Neutrophil (primary cell): ENCODE results near the gene NAV3.

Experiments used
- H3K27ac ChIP-seq: fragments of 200-600 bp; sonication (generic); 2 replicates; pipeline ENCODE4 v1.5.1; 2016; ENCODE audit warnings: mild to moderate bottlenecking, moderate library complexity
- H3K27me3 ChIP-seq: fragments of 200-600 bp; sonication (generic); 2 replicates; pipeline ENCODE4 v1.6.0; 2016; ENCODE audit warnings: mild to moderate bottlenecking
- H3K36me3 ChIP-seq: fragments of 200-600 bp; sonication (generic); 2 replicates; pipeline ENCODE4 v1.5.1; 2017
- H3K4me1 ChIP-seq, 2 experiments: fragments of 200-600 bp in 1 of 2; sonication (generic) in 1 of 2; 1 replicate in 1 of 2; 2 replicates in 1 of 2; pipeline versions ENCODE4 v1.5.1 to v1.6.1; 2013 to 2016; ENCODE audit warnings: low read depth in 1 of 2, low read length in 1 of 2, mild to moderate bottlenecking in 1 of 2, moderate library complexity in 1 of 2; ENCODE audit not compliant: control insufficient read depth in 1 of 2, insufficient read depth in 1 of 2
- H3K4me3 ChIP-seq, 2 experiments: fragments of 200-600 bp in 1 of 2; sonication (generic) in 1 of 2; 1 replicate in 1 of 2; 2 replicates in 1 of 2; pipeline ENCODE4 v1.5.1; 2013 to 2016; ENCODE audit warnings: low read depth in 1 of 2, low read length in 1 of 2, mild to moderate bottlenecking in 1 of 2, moderate library complexity in 1 of 2
- H3K9me3 ChIP-seq: fragments of 200-600 bp; sonication (generic); 2 replicates; pipeline ENCODE4 v1.5.1; 2016
- CTCF ChIP-seq: fragments of 200-600 bp; sonication (generic); IDR thresholded peaks from 2 replicates; pipeline ENCODE4 v1.5.1; 2016; ENCODE audit warnings: antibody characterized with exemption

The NAV3 gene

DNA sequence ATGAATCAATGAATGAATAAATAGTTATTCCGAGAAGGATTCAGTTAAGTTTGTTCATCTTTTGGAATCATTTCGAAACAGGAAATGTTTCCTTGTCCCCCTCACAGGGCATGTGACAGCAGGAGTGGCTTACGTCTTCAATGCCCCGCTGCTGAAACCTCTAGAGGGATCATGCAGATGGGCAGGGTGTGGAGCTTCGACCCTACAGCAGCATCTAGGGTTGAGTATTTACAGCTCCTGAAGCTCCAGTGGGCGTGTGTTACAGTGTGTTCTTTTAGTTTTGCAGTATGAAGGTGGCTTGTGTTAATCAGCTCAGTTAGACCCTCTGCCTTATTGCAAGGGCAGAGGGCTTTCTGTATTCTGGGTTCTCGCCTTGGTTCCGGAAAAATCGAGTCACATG is 2.6 kb downstream of the NAV3 start:
- H3K4me1 ChIP-seq: no peaks in the 10 kb centered on the region
- no peaks in the 10 kb centered on the region for H3K27me3 ChIP-seq
- no peak for TF ChIP-seq CTCF
- no peaks in the 10 kb centered on the region for H3K36me3 ChIP-seq
- no peaks in the 10 kb centered on the region for H3K9me3 ChIP-seq
- H3K4me3 ChIP-seq: no peak overlapping the region
- no peak overlapping the region for H3K27ac ChIP-seq

DNA sequence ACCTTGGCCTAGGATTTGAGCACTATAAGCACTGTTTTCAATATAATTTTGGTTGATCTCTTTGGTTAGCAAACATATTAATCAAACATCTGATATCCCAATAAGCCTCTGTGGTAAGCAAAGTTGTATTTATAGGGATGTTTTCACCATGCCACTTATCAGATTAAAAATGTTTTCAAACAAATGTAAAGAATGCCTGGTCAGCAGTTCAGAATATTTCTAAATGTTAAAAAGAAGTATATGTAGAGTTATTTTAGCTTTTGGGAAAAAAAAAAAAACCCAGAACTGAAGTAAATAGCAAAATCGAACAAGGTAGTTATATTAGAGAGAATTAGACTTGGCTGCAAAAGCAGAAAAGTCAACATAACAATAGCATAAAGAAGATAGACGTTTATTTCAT is 3.9 kb downstream of the NAV3 start:
- Histone ChIP-seq H3K4me1 (no peaks in the 10 kb centered on the region), H3K4me3 (no peak overlapping the region), H3K27ac (no peak overlapping the region), H3K27me3 (no peaks in the 10 kb centered on the region), H3K36me3 (no peaks in the 10 kb centered on the region), H3K9me3 (no peaks in the 10 kb centered on the region)
- no peak for TF ChIP-seq CTCF

- Histone ChIP-seq H3K27me3 (no peaks in the 10 kb centered on the region), H3K9me3 (no peaks in the 10 kb centered on the region), H3K4me3 (no peak overlapping the region), H3K4me1 (no peaks in the 10 kb centered on the region), H3K36me3 (no peaks in the 10 kb centered on the region), H3K27ac (no peak overlapping the region)
- TF ChIP-seq CTCF: no peak
These were observed 5.3 kb downstream of the NAV3 start for GRCh38 chr12:77835969-77836368.

DNA sequence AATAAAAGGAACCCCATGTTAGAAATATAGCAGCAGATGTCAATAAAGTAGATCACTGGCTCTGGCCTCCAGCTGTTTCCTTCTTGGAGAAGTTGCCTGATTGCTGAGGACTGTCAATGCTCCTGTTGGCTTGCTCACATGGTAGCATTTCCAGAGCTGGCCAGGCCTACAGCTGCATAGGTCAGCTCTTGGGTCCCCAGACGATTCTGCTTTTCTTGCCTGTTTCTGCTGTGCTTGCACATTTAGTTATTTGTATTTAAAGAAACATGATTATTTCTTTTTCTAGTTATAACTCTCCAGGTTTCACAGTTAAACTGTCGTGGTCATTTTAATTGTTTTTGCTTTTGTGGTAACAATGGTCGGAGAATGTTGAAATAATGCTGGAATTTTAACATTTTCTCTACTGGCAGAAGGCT is 7.2 kb downstream of the NAV3 start:
- Histone ChIP-seq H3K27me3 (no peaks in the 10 kb centered on the region), H3K4me3 (no peak overlapping the region), H3K4me1 (no peaks in the 10 kb centered on the region), H3K9me3 (no peaks in the 10 kb centered on the region), H3K27ac (no peak overlapping the region), H3K36me3 (no peaks in the 10 kb centered on the region)
- no peak for TF ChIP-seq CTCF

- H3K27ac ChIP-seq: no peak overlapping the region
- H3K4me1 ChIP-seq: no peaks in the 10 kb centered on the region
- H3K27me3 ChIP-seq: no peaks in the 10 kb centered on the region
- TF ChIP-seq CTCF: no peak
- no peaks in the 10 kb centered on the region for H3K9me3 ChIP-seq
- no peak overlapping the region for H3K4me3 ChIP-seq
- H3K36me3 ChIP-seq: no peaks in the 10 kb centered on the region
These were observed 10.8 kb downstream of the NAV3 start for GRCh38 chr12:77841521-77841920.

GRCh38 chr12:77842430-77842829 is 11.7 kb downstream of the NAV3 start:
- no peaks in the 10 kb centered on the region for H3K27me3 ChIP-seq
- no peaks in the 10 kb centered on the region for H3K36me3 ChIP-seq
- H3K4me3 ChIP-seq: no peak overlapping the region
- no peak overlapping the region for H3K27ac ChIP-seq
- no peaks in the 10 kb centered on the region for H3K4me1 ChIP-seq
- no peaks in the 10 kb centered on the region for H3K9me3 ChIP-seq
- no peak for TF ChIP-seq CTCF
